Central memory CD8-positive, alpha-beta T cell (primary cell): ENCODE measurements around the gene PLEKHM2.

Experiments
- ATAC-seq: fragments of 150-1000 bp; cut with Tn5 transposase; replicated peaks from 2 replicates; pipeline ENCODE4 v1.10.0; 2022; ENCODE audit warnings: mild to moderate bottlenecking, moderate FRiP score, moderate number of reproducible peaks; ENCODE audit not compliant: poor library complexity, severe bottlenecking; ENCODE audit errors: extremely low read depth
- DNase-seq, 2 donors: peaks; one replicate each; pipeline ENCODE4 v3.0.0; 2021; ENCODE audit warnings: low spot score in 2 of 2
- H3K27ac Mint-ChIP-seq: one replicate; pipeline ENCODE4 v1.8.0; 2022; ENCODE audit warnings: low read depth, mild to moderate bottlenecking, moderate library complexity, mixed read lengths
- H3K27me3 Mint-ChIP-seq: one replicate; pipeline ENCODE4 v1.8.0; 2022; ENCODE audit warnings: mixed read lengths
- H3K36me3 Mint-ChIP-seq: one replicate; pipeline ENCODE4 v1.8.0; 2022; ENCODE audit warnings: mild to moderate bottlenecking, moderate library complexity, mixed read lengths; ENCODE audit not compliant: insufficient read depth
- H3K4me1 Mint-ChIP-seq: one replicate; pipeline ENCODE4 v1.8.0; 2022; ENCODE audit warnings: mixed read lengths
- H3K4me3 Mint-ChIP-seq: one replicate; pipeline ENCODE4 v1.8.0; 2022; ENCODE audit warnings: mild to moderate bottlenecking, moderate library complexity, mixed read lengths
- H3K9me3 Mint-ChIP-seq: one replicate; pipeline ENCODE4 v1.8.0; 2022; ENCODE audit warnings: mixed read lengths

PLEKHM2 gene

GRCh38 chr1:15709226-15709625 lies 25.1 kb downstream of the PLEKHM2 start:
- Mint-ChIP-seq H3K27ac (no peak overlapping the region), H3K9me3 (no peaks in the 10 kb centered on the region), H3K27me3 (no peaks in the 10 kb centered on the region), H3K4me1 (peaks cover 21% of the 10 kb centered on the region), H3K4me3 (no peak overlapping the region), H3K36me3 (peaks cover 13% of the 10 kb centered on the region)
- ATAC-seq (no peak), DNase-seq (no peak)

- Mint-ChIP-seq H3K36me3 (peaks cover 25% of the 10 kb centered on the region), H3K27ac (no peak overlapping the region), H3K27me3 (no peaks in the 10 kb centered on the region), H3K9me3 (no peaks in the 10 kb centered on the region), H3K4me3 (no peak overlapping the region), H3K4me1 (peaks cover 11% of the 10 kb centered on the region)
- ATAC-seq (no peak), DNase-seq (no peak)
Measured at GRCh38 chr1:15712168-15712567, 28.0 kb downstream of the PLEKHM2 start.

- peaks cover 6% of the 10 kb centered on the region for H3K4me1 Mint-ChIP-seq
- H3K36me3 Mint-ChIP-seq = peaks cover 28% of the 10 kb centered on the region
- no peak overlapping the region for H3K4me3 Mint-ChIP-seq
- ATAC-seq (no peak), DNase-seq (no peak)
- no peak overlapping the region for H3K27ac Mint-ChIP-seq
- no peaks in the 10 kb centered on the region for H3K9me3 Mint-ChIP-seq
- H3K27me3 Mint-ChIP-seq = no peaks in the 10 kb centered on the region
Measured at GRCh38 chr1:15714406-15715136, 30.5 kb downstream of the PLEKHM2 start.

GRCh38 chr1:15717418-15718125 lies 33.5 kb downstream of the PLEKHM2 start:
- Mint-ChIP-seq H3K36me3 (peaks cover 34% of the 10 kb centered on the region), H3K27ac (peak overlapping the region; percentile 55), H3K9me3 (no peaks in the 10 kb centered on the region), H3K4me3 (no peak overlapping the region), H3K27me3 (no peaks in the 10 kb centered on the region), H3K4me1 (no peaks in the 10 kb centered on the region)
- DNase-seq (no peak), ATAC-seq (no peak)

- ATAC-seq = no peak
- H3K27ac Mint-ChIP-seq = no peak overlapping the region
Measured at GRCh38 chr1:15718199-15718601, 34.1 kb downstream of the PLEKHM2 start.

GRCh38 chr1:15719381-15720120 lies 35.4 kb downstream of the PLEKHM2 start:
- ATAC-seq = no peak
- H3K4me1 Mint-ChIP-seq = no peaks in the 10 kb centered on the region
- no peak overlapping the region for H3K4me3 Mint-ChIP-seq
- peak overlapping the region; percentile 47 for H3K27ac Mint-ChIP-seq
- H3K9me3 Mint-ChIP-seq = no peaks in the 10 kb centered on the region
- H3K27me3 Mint-ChIP-seq = no peaks in the 10 kb centered on the region
- H3K36me3 Mint-ChIP-seq = peaks cover 36% of the 10 kb centered on the region
- DNase-seq = no peak

More at GRCh38 chr1:15718199-15718601, 34.1 kb downstream of the PLEKHM2 start:
- peaks cover 34% of the 10 kb centered on the region for H3K36me3 Mint-ChIP-seq
- H3K9me3 Mint-ChIP-seq = no peaks in the 10 kb centered on the region
- H3K4me1 Mint-ChIP-seq = no peaks in the 10 kb centered on the region
- no peaks in the 10 kb centered on the region for H3K27me3 Mint-ChIP-seq
- H3K4me3 Mint-ChIP-seq = no peak overlapping the region
- DNase-seq = no peak

GRCh38 chr1:15720861-15721260 lies 36.7 kb downstream of the PLEKHM2 start:
- H3K27ac Mint-ChIP-seq = no peak overlapping the region
- peaks cover 38% of the 10 kb centered on the region for H3K36me3 Mint-ChIP-seq
- no peaks in the 10 kb centered on the region for H3K4me1 Mint-ChIP-seq
- H3K27me3 Mint-ChIP-seq = no peaks in the 10 kb centered on the region
- ATAC-seq = no peak
- no peak for DNase-seq
- H3K9me3 Mint-ChIP-seq = no peaks in the 10 kb centered on the region
- H3K4me3 Mint-ChIP-seq = no peak overlapping the region

GRCh38 chr1:15722411-15722810 lies 38.3 kb downstream of the PLEKHM2 start:
- Mint-ChIP-seq H3K4me1 (no peaks in the 10 kb centered on the region), H3K4me3 (no peak overlapping the region), H3K36me3 (peaks cover 32% of the 10 kb centered on the region), H3K9me3 (no peaks in the 10 kb centered on the region), H3K27me3 (no peaks in the 10 kb centered on the region), H3K27ac (peak overlapping the region; percentile 32)
- ATAC-seq = no peak
- DNase-seq = no peak

- Mint-ChIP-seq H3K36me3 (peaks cover 35% of the 10 kb centered on the region), H3K4me3 (no peak overlapping the region), H3K27me3 (no peaks in the 10 kb centered on the region), H3K9me3 (no peaks in the 10 kb centered on the region), H3K27ac (peak overlapping the region; percentile 32), H3K4me1 (no peaks in the 10 kb centered on the region)
- no peak for DNase-seq
- no peak for ATAC-seq
Measured at GRCh38 chr1:15722836-15723532, 38.9 kb downstream of the PLEKHM2 start.

- Mint-ChIP-seq H3K9me3 (no peaks in the 10 kb centered on the region), H3K27me3 (no peaks in the 10 kb centered on the region), H3K4me1 (no peaks in the 10 kb centered on the region), H3K27ac (no peak overlapping the region), H3K4me3 (no peak overlapping the region), H3K36me3 (peaks cover 38% of the 10 kb centered on the region)
- no peak for ATAC-seq
- no peak for DNase-seq
Measured at GRCh38 chr1:15723631-15724246, 39.6 kb downstream of the PLEKHM2 start.

- no peaks in the 10 kb centered on the region for H3K4me1 Mint-ChIP-seq
- DNase-seq = no peak
- peaks cover 34% of the 10 kb centered on the region for H3K36me3 Mint-ChIP-seq
- H3K27me3 Mint-ChIP-seq = no peaks in the 10 kb centered on the region
- peak overlapping the region; percentile 20 for H3K4me3 Mint-ChIP-seq
- no peaks in the 10 kb centered on the region for H3K9me3 Mint-ChIP-seq
- no peak overlapping the region for H3K27ac Mint-ChIP-seq
- no peak for ATAC-seq
Measured at GRCh38 chr1:15724949-15725880, 41.1 kb downstream of the PLEKHM2 start.
